Smooth muscle cell (in vitro differentiated cells): Measurements from ENCODE around the gene UBE2J2. TPM values are rescaled to one million over a fixed set of nuclear protein-coding genes. Genes with fewer than 3 reads are reported as not detected.

Experiments
- DNase-seq: peaks from one replicate; lab custom pipeline; 2025; ENCODE audit not compliant: unreplicated experiment; lab: John Stamatoyannopoulos, UW
- H2AFZ ChIP-seq: fragments of 200-600 bp; sonication (generic); 2 replicates; pipeline ENCODE4 v1.6.0; 2016; ENCODE audit warnings: antibody characterized with exemption, low read depth, mild to moderate bottlenecking
- H3F3A ChIP-seq: fragments of 200-600 bp; sonication (generic); 2 replicates; pipeline ENCODE4 v1.6.0; 2017; ENCODE audit warnings: antibody characterized with exemption, low read depth
- H3K27ac ChIP-seq: fragments of 200-600 bp; sonication (generic); 2 replicates; pipeline ENCODE4 v1.5.1; 2016; ENCODE audit warnings: low read depth, mild to moderate bottlenecking
- H3K27me3 ChIP-seq: fragments of 200-600 bp; sonication (generic); 2 replicates; pipeline ENCODE4 v1.6.1; 2016; ENCODE audit warnings: low read depth, mild to moderate bottlenecking
- H3K36me3 ChIP-seq: fragments of 200-600 bp; sonication (generic); 2 replicates; pipeline ENCODE4 v1.5.1; 2016; ENCODE audit warnings: low read depth
- H3K4me1 ChIP-seq: fragments of 200-600 bp; sonication (generic); 2 replicates; pipeline ENCODE4 v1.5.1; 2016; ENCODE audit warnings: low read depth
- H3K4me2 ChIP-seq: fragments of 200-600 bp; sonication (generic); 2 replicates; pipeline ENCODE4 v1.6.0; 2016; ENCODE audit warnings: mild to moderate bottlenecking
- H3K4me3 ChIP-seq: fragments of 200-600 bp; sonication (generic); 2 replicates; pipeline ENCODE4 v1.5.1; 2016; ENCODE audit warnings: mild to moderate bottlenecking
- H3K79me2 ChIP-seq: fragments of 200-600 bp; sonication (generic); 2 replicates; pipeline ENCODE4 v1.6.0; 2016; ENCODE audit warnings: low read depth, mild to moderate bottlenecking
- H3K9ac ChIP-seq: fragments of 200-600 bp; sonication (generic); 2 replicates; pipeline ENCODE4 v1.6.0; 2016; ENCODE audit warnings: low read depth
- H3K9me3 ChIP-seq: fragments of 200-600 bp; sonication (generic); replicated peaks from 2 replicates; pipeline ENCODE4 v1.5.1; 2016; ENCODE audit warnings: low read depth
- H4K20me1 ChIP-seq: fragments of 200-600 bp; sonication (generic); 2 replicates; pipeline ENCODE4 v1.6.0; 2016; ENCODE audit warnings: low read depth
- CTCF ChIP-seq: fragments of 200-600 bp; sonication (generic); IDR thresholded peaks from 2 replicates; pipeline ENCODE4 v1.5.1; 2017; ENCODE audit warnings: borderline replicate concordance, mild to moderate bottlenecking, antibody characterized with exemption; ENCODE audit not compliant: insufficient read depth, poor library complexity, severe bottlenecking
- WGBS: methylation state at CpG from one replicate; pipeline ENCODE4 v1.1.7; 2016; ENCODE audit warnings: low lambda C conversion rate; 5-methylcytosine and 5-hydroxymethylcytosine counted together
- polyA plus RNA-seq: library from polyadenylated mRNA; unstranded; fragments of >200 nt; fragmentation: Nextera tagmentation; extraction: Ambion mirVana; gene quantifications from 2 replicates; pipeline ENCODE4 v1.2.1, GENCODE V29; 2016
- total RNA-seq: library from RNA; depleted of rRNA; stranded (reverse); fragments of >200 nt; gene quantifications from 2 replicates; pipeline ENCODE4 v1.2.3, GENCODE V29; 2014

The UBE2J2 gene
- total and polyA plus RNA-seq, 2 experiments from 2014 or later: 30.2 to 72.9 TPM

DNA sequence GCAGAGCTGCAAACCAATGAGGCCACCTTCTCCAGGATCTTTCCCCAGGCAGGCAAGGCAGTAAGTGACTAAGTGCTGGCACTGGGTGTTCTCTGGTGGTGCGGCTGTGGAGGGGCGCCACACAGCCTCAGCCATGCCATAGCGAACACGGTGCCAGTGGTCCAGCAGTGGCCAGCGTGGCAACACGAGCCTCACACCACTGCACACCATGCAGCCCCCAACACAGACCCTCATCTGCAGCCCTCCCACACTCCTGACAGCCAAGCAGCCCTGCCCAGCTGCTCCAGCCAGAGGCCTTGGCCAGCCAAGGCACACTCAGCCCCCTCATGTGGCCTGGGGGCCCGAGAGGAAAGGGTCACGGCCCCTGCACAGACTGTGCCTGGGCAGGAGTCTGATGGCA lies 47.8 kb upstream of the UBE2J2 start:
- no peak overlapping the region for H3K9ac ChIP-seq
- DNase-seq: no peak
- no peaks in the 10 kb centered on the region for H3F3A ChIP-seq
- no peak overlapping the region for H3K4me2 ChIP-seq
- no peak for TF ChIP-seq CTCF
- peaks cover 80% of the 10 kb centered on the region for H3K79me2 ChIP-seq
- no peaks in the 10 kb centered on the region for H3K36me3 ChIP-seq
- 96% methylated on average over 8 of the region's 8 CpGs for WGBS
- H4K20me1 ChIP-seq: peaks cover 74% of the 10 kb centered on the region
- no peak overlapping the region for H3K27ac ChIP-seq
- H2AFZ ChIP-seq: no peak overlapping the region
- no peaks in the 10 kb centered on the region for H3K9me3 ChIP-seq
- no peak overlapping the region for H3K4me3 ChIP-seq
- no peaks in the 10 kb centered on the region for H3K27me3 ChIP-seq
- peaks cover 7% of the 10 kb centered on the region for H3K4me1 ChIP-seq

GRCh38 chr1:1320666-1321448 lies 47.2 kb upstream of the UBE2J2 start:
- 93% methylated on average over 21 of the region's 23 CpGs for WGBS
- no peak for DNase-seq

DNA sequence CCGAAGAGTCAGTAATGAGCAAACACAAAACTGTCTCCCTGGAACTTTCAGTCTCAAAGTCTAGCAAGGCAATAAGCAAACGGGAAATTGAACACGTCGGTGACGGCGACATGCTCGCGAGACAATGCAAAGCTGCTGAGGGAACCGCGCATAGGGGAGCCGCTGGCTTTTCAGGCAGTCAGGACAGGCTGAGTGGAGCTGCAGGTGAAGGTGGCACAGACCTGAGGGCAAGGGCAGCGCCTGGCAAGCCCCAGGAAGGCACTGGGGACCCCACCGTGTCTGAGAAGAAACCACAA lies 45.9 kb upstream of the UBE2J2 start:
- no peak for DNase-seq
- no peak overlapping the region for H3K27ac ChIP-seq
- no peaks in the 10 kb centered on the region for H3K36me3 ChIP-seq
- no peak overlapping the region for H3K4me2 ChIP-seq
- TF ChIP-seq CTCF: no peak
- no peak overlapping the region for H3K9ac ChIP-seq
- no peaks in the 10 kb centered on the region for H3K9me3 ChIP-seq
- no peak overlapping the region for H2AFZ ChIP-seq
- WGBS: 98% methylated on average over 13 of the region's 13 CpGs
- no peaks in the 10 kb centered on the region for H3K4me1 ChIP-seq
- peaks cover 78% of the 10 kb centered on the region for H4K20me1 ChIP-seq
- peaks cover 61% of the 10 kb centered on the region for H3K79me2 ChIP-seq
- no peaks in the 10 kb centered on the region for H3K27me3 ChIP-seq
- H3F3A ChIP-seq: no peaks in the 10 kb centered on the region
- no peak overlapping the region for H3K4me3 ChIP-seq

More at GRCh38 chr1:1320666-1321448, 47.2 kb upstream of the UBE2J2 start:
- H3F3A ChIP-seq: no peaks in the 10 kb centered on the region
- peaks cover 74% of the 10 kb centered on the region for H3K79me2 ChIP-seq
- H3K9me3 ChIP-seq: no peaks in the 10 kb centered on the region
- no peak overlapping the region for H3K4me2 ChIP-seq
- H3K4me1 ChIP-seq: peaks cover 7% of the 10 kb centered on the region
- no peaks in the 10 kb centered on the region for H3K36me3 ChIP-seq
- no peak overlapping the region for H2AFZ ChIP-seq
- peaks cover 75% of the 10 kb centered on the region for H4K20me1 ChIP-seq
- no peak for TF ChIP-seq CTCF
- H3K4me3 ChIP-seq: no peak overlapping the region
- H3K27me3 ChIP-seq: no peaks in the 10 kb centered on the region
- no peak overlapping the region for H3K27ac ChIP-seq
- no peak overlapping the region for H3K9ac ChIP-seq
